GM19351 (cell line): ENCODE data around the gene LONP1.
"Not testable (repeated sequence)": the region's sequence is repeated elsewhere in the genome, so short reads cannot be mapped to it uniquely, and the experiment has no call there.

ENCODE experiments used
- ATAC-seq: cut with Tn5 transposase; IDR thresholded peaks from one replicate; pipeline ENCODE4 v1.9.1; 2021; ENCODE audit warnings: mild to moderate bottlenecking, moderate library complexity; ENCODE audit not compliant: unreplicated experiment

LONP1 gene

DNA sequence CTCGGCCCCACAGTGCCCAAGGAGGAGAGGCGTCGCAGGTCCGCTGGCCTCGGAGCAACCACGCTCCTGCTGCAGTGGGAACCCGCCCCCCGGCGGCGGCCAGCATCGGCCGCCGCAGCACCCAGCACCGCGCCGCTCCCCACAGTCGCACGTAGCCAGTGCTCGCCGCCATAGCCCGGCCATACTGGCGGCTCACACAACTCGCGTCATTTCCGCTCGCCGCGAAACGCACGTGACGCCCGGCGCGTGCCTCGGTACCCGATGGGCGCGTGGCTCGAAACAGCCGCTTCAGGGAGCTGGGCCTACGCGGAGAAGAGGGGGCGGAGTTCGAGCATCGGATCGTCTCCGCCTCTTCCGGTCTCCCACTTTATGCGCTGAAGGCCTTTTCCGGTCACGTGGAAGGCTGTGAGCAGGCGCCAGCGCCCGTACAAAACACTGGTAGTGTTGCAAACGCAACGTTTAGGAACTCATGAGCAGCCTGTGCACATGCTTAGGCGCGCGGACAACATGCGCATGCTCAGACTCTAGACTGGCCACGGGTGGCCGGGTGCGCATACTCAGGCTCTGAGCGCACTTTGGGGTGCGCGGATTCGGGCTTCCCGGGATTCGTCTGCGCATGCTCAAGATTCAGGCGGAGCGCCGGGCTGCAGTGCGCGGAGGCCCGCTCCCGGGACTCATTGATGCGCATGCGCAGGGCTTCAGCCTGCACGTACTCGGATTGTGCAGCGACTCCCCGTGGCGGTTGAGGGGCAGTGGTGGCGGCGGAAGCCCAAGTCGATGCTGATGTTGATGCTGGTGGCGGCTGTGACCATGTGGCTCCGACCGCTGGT is at the start of gene LONP1, which contains the start of gene CATSPERD:
Gene LONP1 (minus strand): TSS at position 186 of the 830 bp plus-strand sequence. CDS start 14 bp downstream, at position 172.
Gene CATSPERD (plus strand): TSS at position 677 of the 830 bp plus-strand sequence. CDS start 101 bp downstream, at position 778.
- peak; percentile 86 for ATAC-seq

- ATAC-seq: no peak
Observed at GRCh38 chr19:5767949-5768348, 48.0 kb upstream of the LONP1 start.

DNA sequence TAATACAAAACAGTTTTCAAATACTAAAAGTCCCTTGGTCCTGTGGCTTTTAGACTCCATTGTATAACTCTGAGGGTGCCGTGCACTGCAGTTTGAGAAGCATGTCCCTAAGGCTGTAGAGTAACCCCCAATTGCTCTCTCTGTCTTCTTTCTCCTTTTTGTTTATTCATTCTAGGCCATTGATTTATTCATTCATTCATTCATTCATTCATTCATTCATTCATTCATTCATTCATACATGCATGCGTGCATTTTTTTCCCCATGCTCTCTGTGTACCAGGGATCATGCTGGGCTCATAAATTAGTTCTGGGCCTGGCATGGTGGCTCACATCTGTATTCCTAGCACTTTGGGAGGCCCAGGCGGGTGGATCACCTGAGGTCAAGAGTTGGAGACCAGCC is 45.3 kb upstream of the LONP1 start:
- no peak for ATAC-seq

DNA sequence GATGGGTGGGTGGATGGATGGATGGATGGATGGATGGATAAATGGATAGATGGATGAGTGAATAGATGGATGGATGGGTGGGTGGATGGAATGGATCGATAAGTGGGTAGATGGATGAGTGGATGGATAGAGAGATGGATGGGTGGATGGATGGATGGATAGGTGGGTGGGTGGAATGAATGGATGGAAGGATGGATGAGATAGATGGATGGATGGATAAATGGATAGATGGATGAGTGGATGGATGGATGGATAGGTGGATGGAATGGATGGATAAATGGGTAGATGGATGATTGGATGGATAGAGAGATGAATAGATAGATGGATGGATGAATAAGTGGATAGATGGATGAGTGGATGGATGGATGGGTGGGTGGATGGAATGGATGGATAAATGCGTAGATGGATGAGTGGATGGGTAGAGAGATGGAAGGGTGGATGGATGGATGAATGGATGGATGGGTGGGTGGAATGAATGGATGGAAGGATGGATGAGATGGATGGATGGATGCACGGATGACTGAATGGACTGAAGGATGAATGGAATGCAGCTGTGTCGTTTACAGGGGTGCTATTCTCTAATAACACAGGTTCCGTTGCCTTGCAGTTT is 42.8 kb upstream of the LONP1 start:
- no peak for ATAC-seq

DNA sequence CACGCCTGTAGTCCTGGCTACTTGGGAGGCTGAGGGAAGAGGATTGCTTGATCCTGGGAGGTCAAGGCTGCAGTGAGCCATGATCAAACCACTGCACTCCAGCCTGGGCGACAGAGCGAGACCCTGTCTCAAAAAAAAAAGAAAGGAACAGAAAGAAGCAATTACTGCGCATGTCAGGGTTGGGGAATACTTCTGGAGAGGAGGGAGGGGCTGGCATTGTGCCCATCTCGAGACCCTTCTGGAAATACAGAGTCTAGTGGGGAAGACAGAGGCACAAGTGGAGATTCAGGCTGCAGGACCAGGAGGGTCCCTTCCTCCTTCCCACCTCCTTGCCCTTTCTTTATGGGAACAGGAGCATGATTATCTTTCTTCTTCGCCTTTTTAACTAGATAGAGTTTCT is 33.8 kb upstream of the LONP1 start:
- ATAC-seq: no peak

GRCh38 chr19:5751709-5752108 is 31.8 kb upstream of the LONP1 start:
- ATAC-seq: no peak

GRCh38 chr19:5749505-5749904 is 29.6 kb upstream of the LONP1 start:
- no peak for ATAC-seq

DNA sequence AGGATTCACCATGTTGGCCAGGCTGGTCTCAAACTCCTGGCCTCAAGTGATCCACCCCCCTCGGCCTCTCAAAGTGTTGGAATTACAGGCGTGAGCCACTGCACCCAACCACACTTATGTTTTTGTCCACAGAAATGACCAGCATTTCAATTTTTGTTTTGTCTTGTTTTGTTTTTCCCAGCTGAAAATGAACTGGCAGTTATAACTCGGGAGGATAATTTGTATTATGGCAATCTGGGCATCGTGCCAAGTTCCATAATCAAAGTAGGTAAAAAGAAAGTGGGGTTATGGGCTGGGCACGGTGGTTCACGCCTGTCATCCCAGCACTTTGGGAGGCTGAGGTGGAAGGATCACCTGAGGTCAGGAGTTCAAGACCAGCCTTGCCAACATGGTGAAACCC is 29.0 kb upstream of the LONP1 start:
- not testable (repeated sequence) for ATAC-seq

- not testable (repeated sequence) for ATAC-seq
Observed at GRCh38 chr19:5744999-5745398, 25.1 kb upstream of the LONP1 start.

GRCh38 chr19:5743630-5744029 is 23.7 kb upstream of the LONP1 start:
- no peak for ATAC-seq

DNA sequence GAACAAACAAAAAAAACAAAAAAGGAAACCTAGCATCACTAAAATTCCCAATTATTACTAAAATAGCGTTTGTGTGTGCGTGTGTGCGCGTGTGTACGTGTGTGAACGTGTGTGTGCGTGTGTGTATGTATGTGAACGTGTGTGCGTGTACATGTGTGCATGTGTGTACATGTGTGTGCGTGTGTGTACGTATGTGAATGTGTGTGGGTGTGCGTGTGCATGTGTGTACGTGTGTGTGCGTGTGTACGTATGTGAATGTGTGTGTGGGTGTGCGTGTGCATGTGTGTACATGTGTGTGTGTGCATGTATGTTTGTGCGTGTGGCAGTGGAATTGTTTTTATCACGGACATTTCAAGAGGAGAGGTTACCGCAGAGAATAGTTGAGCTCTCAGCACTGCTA is 22.1 kb upstream of the LONP1 start:
- ATAC-seq: no peak

DNA sequence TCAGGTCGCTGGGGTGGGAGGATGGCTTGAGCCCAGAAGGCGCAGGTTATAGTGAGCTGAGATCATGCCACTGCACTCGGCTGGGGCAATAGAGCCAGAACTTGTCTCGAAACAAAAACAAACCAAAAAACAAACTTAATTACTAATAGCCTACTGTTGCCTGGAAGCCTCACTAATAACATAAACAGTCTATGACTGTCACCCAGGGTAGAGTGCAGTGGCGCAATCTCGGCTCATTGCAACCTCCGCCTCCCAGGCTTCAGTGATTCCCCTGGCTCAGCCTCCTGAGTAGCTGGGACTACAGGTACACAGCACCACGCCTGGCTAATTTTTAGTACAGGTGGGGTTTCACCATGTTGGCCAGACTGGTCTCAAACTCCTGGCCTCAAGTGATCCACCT is 18.5 kb upstream of the LONP1 start:
- no peak for ATAC-seq

DNA sequence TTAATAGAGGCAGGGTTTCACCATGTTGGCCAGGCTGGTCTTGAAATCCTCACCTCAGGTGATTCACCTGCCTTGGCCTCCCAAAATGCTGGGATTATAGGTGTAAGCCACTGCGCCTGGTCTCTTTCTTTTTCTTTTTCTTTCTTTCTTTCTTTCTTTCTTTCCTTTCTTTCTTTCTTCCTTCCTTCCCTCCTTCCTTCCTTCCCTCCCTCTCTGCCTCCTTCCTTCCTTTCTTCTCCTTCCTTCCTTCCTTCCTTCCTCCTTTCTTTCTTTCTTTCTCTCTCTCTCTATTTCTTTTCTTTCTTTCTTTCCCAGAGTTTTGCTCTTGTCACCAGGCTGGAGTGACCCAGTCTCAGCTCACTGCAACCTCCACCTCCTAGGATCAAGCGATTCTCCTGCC is 13.2 kb upstream of the LONP1 start:
- not testable (repeated sequence) for ATAC-seq

DNA sequence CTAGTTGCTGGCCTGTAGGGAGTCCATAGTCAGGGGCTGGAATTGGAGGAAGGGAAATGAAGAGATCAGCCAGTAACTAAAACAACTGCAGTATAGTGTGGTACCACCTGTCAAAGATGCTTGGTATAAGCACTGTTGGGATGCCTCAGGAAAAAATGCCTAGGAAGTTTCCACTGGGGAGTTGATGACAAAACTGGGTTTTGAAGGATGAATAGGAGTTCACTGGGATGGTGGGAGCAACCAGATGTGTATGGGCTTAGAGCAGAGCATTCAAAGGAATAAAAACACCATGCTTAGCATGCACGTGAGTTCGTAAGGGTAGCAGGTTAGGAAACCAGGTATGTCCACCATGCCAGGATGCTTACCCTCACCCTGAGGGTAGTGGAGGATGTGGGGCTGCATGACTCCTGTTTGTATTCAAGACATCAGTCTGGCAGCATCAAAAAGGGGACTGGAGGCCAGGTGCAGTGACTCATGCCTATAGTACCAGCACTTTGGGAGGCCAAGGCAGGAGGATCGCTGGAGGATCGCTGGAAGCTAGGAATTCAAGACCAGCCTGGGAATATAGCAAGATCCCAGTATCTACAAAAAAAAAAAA is 7.6 kb upstream of the LONP1 start:
- ATAC-seq: no peak

DNA sequence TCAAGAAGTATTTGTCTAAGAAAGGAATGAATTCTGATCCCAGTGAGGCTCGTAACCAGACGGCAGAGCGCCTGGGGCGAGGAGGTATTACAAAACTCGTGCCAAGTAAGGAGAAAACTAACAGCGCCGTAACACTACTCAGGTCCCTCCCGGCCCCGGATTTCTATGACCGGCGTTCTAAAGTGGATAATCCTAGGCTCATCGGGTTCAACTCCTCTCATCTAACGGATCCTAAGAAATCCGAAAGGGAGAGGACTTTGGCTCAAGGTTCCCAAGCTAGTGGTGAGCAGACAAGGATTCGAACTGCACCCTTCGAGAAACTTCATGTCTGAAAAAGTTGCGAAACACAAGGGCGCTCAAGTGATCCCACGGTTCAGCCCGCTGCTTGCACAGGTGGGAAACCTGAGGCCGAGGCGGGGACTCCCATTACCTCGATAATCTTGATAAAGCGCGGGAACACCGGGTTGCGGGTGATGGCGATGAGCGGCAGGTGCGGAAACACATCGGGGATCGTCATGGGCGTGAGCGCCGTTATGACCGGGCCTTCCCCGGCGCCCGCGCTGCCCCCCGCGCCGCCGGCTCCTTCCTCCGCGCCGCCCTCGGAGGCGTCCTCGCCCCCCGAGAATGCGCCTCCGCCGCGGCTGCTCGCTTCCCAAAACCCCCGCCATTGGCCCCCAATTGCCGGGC is 529 bp downstream of the LONP1 start:
- ATAC-seq: no peak

GRCh38 chr19:5718579-5719273 is 1.2 kb downstream of the LONP1 start:
- ATAC-seq: no peak

DNA sequence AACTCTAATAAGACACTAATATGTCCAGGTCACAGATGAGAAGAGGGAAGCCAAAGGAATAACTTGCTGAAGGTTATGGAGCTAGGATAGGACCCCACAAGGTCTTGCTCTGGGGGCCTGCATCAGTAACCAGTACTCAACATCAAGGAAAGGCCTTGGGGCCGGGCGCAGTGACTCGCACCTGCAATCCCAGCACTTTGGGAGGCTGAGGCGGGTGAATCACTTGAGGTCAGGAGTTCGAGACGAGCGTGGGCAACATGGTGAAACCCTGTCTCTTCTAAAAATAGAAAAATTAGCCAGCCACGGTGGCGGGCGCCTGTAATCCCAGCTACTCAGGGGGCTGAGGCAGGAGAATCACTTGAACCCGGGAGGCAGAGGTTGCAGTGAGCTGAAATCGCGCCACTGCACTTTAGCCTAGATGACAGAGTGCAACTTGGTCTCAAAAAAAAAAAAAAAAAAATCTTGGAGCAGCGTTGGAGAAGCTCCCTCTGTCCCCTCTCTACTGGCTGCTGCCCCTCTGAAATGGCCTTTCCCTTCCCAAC is 1.8 kb downstream of the LONP1 start:
- no peak for ATAC-seq

- no peak for ATAC-seq
Observed at GRCh38 chr19:5717215-5717935, 2.6 kb downstream of the LONP1 start.

- no peak for ATAC-seq
Observed at GRCh38 chr19:5714816-5715215, 5.1 kb downstream of the LONP1 start.

DNA sequence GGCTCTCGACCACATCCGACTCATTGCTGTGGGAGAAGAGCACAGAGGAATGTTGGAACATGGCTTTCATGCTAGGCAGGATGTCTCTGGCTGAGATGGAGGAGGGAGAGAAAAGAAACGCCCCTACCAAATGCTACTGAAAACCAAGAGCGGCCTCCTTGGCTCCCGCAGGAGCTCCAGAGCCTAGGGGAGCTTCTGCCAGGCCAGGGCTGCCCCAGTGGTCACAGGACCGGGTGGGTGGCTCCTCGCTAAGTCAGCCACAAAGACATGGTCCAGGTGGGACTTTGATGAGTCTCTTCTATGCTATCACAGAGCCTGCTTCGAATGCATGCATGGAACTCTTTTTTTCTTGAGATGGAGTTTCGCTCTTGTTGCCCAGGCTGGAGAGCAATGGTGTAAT is 6.7 kb downstream of the LONP1 start:
- no peak for ATAC-seq
